IMR-90 (cell line): ENCODE data around the gene CDH3. TPM values are rescaled to one million over a fixed set of nuclear protein-coding genes. Genes with fewer than 3 reads are reported as not detected.

Source experiments
- ATAC-seq: fragments of 200-7000 bp; cut with Tn5 transposase; 2 replicates; pipeline ENCODE4 v1.9.1; 2020; ENCODE audit warnings: low read depth, mild to moderate bottlenecking, moderate library complexity
- BruUV-seq: library from RNA; stranded (reverse); fragments of 400-500 nt; replicated peaks from 2 replicates; lab custom pipeline; 2021; lab: Mats Ljungman, UMichigan
- CTCF ChIA-PET: fragments of 300-600 bp; formaldehyde crosslinking; extraction: SDS; loops from one replicate; lab custom pipeline; 2021; ENCODE audit warnings: antibody characterized with exemption; lab: Yijun Ruan, JAX
- POLR2A ChIA-PET: fragments of 300-600 bp; sonication (Branson Sonifier 250); formaldehyde crosslinking; loops from one replicate; lab custom pipeline; 2022; ENCODE audit warnings: antibody characterized with exemption; ENCODE audit not compliant: unreplicated experiment; lab: Charles Lee
- DNase-seq: peaks from one replicate; pipeline ENCODE4 v3.0.0; 2013
- H2AFZ ChIP-seq: replicated peaks from 2 replicates; pipeline ENCODE3; 2013; ENCODE audit warnings: low read length, mild to moderate bottlenecking; ENCODE audit not compliant: poor library complexity
- H2AK5ac ChIP-seq: 2 replicates; pipeline ENCODE4 v1.6.1; 2013; ENCODE audit warnings: low read depth, low read length, inconsistent platforms
- H2AK9ac ChIP-seq: replicated peaks from 2 replicates; pipeline ENCODE3; 2013; ENCODE audit warnings: mild to moderate bottlenecking, low read depth, low read length, moderate library complexity; ENCODE audit not compliant: poor library complexity
- H2BK120ac ChIP-seq: 2 replicates; pipeline ENCODE4 v1.6.1; 2013; ENCODE audit warnings: low read depth, low read length, inconsistent platforms
- H2BK15ac ChIP-seq: 3 replicates; pipeline ENCODE4 v1.6.1; 2013; ENCODE audit warnings: low read depth, low read length, inconsistent platforms
- H2BK20ac ChIP-seq: 2 replicates; pipeline ENCODE4 v1.6.1; 2013; ENCODE audit warnings: low read depth, mild to moderate bottlenecking, inconsistent platforms, low read length, moderate library complexity
- H2BK5ac ChIP-seq: 2 replicates; pipeline ENCODE4 v1.6.1; 2013; ENCODE audit warnings: mild to moderate bottlenecking, low read depth, low read length, inconsistent platforms; ENCODE audit not compliant: poor library complexity, severe bottlenecking
- H3K14ac ChIP-seq: replicated peaks from 2 replicates; pipeline ENCODE4 v1.6.1; 2013; ENCODE audit warnings: low read depth, low read length, inconsistent platforms
- H3K18ac ChIP-seq: 2 replicates; pipeline ENCODE4 v1.6.1; 2013; ENCODE audit warnings: low read depth, low read length, control low read depth
- H3K23ac ChIP-seq: 2 replicates; pipeline ENCODE4 v1.6.1; 2013; ENCODE audit warnings: low read depth, low read length, inconsistent platforms
- H3K27ac ChIP-seq: 2 replicates; pipeline ENCODE4 v1.5.1; 2013; ENCODE audit warnings: mild to moderate bottlenecking, control low read depth, low read length; ENCODE audit not compliant: insufficient read depth
- H3K27me3 ChIP-seq: 2 replicates; pipeline ENCODE4 v1.6.1; 2013; ENCODE audit warnings: low read length; ENCODE audit not compliant: control insufficient read depth, insufficient read depth
- H3K36me3 ChIP-seq: 2 replicates; pipeline ENCODE4 v1.6.1; 2013; ENCODE audit warnings: low read length, mixed read lengths; ENCODE audit not compliant: control insufficient read depth, insufficient read depth
- H3K4ac ChIP-seq: 2 replicates; pipeline ENCODE4 v1.6.1; 2013; ENCODE audit warnings: low read depth, low read length, inconsistent platforms
- H3K4me1 ChIP-seq: 2 replicates; pipeline ENCODE4 v1.6.1; 2013; ENCODE audit warnings: low read length, mixed read lengths; ENCODE audit not compliant: control insufficient read depth, insufficient read depth
- H3K4me2 ChIP-seq: 2 replicates; pipeline ENCODE4 v1.6.1; 2013; ENCODE audit warnings: low read depth, mild to moderate bottlenecking, control low read depth, low read length, moderate library complexity
- H3K4me3 ChIP-seq: 2 replicates; pipeline ENCODE4 v1.5.1; 2013; ENCODE audit warnings: low read depth, mild to moderate bottlenecking, control low read depth, low read length, moderate library complexity; ENCODE audit not compliant: insufficient read depth
- H3K56ac ChIP-seq: 2 replicates; pipeline ENCODE4 v1.6.1; 2013; ENCODE audit warnings: low read length, inconsistent platforms; ENCODE audit not compliant: insufficient read depth; ENCODE audit errors: extremely low read depth
- H3K79me1 ChIP-seq, 2 experiments: 2 replicates each; pipeline ENCODE4 v1.6.1; 2013; ENCODE audit warnings: low read length in 2 of 2, inconsistent platforms in 1 of 2, low read depth in 1 of 2
- H3K9ac ChIP-seq: 2 replicates; pipeline ENCODE4 v1.6.1; 2013; ENCODE audit warnings: low read depth, low read length, control low read depth
- H3K9me1 ChIP-seq: 2 replicates; pipeline ENCODE4 v1.6.1; 2013; ENCODE audit warnings: low read length, inconsistent platforms; ENCODE audit not compliant: insufficient read depth
- H3K9me3 ChIP-seq: 2 replicates; pipeline ENCODE4 v1.6.1; 2013; ENCODE audit warnings: low read length; ENCODE audit not compliant: control insufficient read depth, insufficient read depth
- H4K20me1 ChIP-seq: 2 replicates; pipeline ENCODE4 v1.6.1; 2013; ENCODE audit warnings: low read length, inconsistent platforms; ENCODE audit not compliant: insufficient read depth
- H4K5ac ChIP-seq: 2 replicates; pipeline ENCODE4 v1.6.1; 2013; ENCODE audit warnings: mild to moderate bottlenecking, low read depth, low read length, control low read depth
- H4K8ac ChIP-seq, 2 experiments: 2 replicates each; pipeline ENCODE4 v1.6.1; 2013; ENCODE audit warnings: low read depth in 2 of 2, low read length in 2 of 2, control low read depth in 1 of 2, inconsistent platforms in 1 of 2
- H4K91ac ChIP-seq: 2 replicates; pipeline ENCODE4 v1.6.1; 2013; ENCODE audit warnings: low read depth, low read length, inconsistent platforms; ENCODE audit not compliant: insufficient read depth
- CEBPB ChIP-seq: IDR thresholded peaks from 2 replicates; pipeline ENCODE4 v1.6.1; 2012; ENCODE audit warnings: low read depth, low read length, improper control_type of control experiment
- ELK1 ChIP-seq: fragments of 150-350 bp; IDR thresholded peaks from 2 replicates; pipeline ENCODE4 v1.6.1; 2016; ENCODE audit warnings: low read depth, mild to moderate bottlenecking, low read length, moderate library complexity, borderline replicate concordance
- MAFK ChIP-seq: IDR thresholded peaks from 2 replicates; pipeline ENCODE4 v1.6.1; 2012; ENCODE audit warnings: low read depth, low read length, improper control_type of control experiment
- MAZ ChIP-seq: IDR thresholded peaks from 2 replicates; pipeline ENCODE4 v1.6.1; 2012; ENCODE audit warnings: low read depth, mild to moderate bottlenecking, low read length, improper control_type of control experiment, moderate library complexity, borderline replicate concordance
- MXI1 ChIP-seq: IDR thresholded peaks from 2 replicates; pipeline ENCODE4 v1.6.1; 2012; ENCODE audit warnings: low read depth, mild to moderate bottlenecking, low read length, moderate library complexity, borderline replicate concordance
- NFE2L2 ChIP-seq: fragments of 150-350 bp; IDR thresholded peaks from 2 replicates; pipeline ENCODE4 v1.6.1; 2016; ENCODE audit warnings: low read depth, mild to moderate bottlenecking, low read length
- RFX5 ChIP-seq: IDR thresholded peaks from 2 replicates; pipeline ENCODE4 v1.8.0; 2012; ENCODE audit warnings: low read depth, mild to moderate bottlenecking, low read length, moderate library complexity
- WGBS, 2 experiments: methylation state at CpG; one replicate each; pipeline versions ENCODE4 v1.1.5 to v1.1.7; 2013; ENCODE audit warnings: missing lambda C conversion rate in 2 of 2; ENCODE audit not compliant: insufficient read length in 1 of 2; ENCODE audit errors: extremely low coverage in 2 of 2; 5-methylcytosine and 5-hydroxymethylcytosine counted together
- dilution Hi-C: fragments of 300-500 bp; cut with HindIII; formaldehyde crosslinking; loops from one replicate; pipeline ENCODE4 v1.14.3; 2018; ENCODE audit warnings: low sequenced_read_pairs; ENCODE audit not compliant: unreplicated experiment
- in situ Hi-C: fragments of 300-500 bp; cut with MboI; formaldehyde crosslinking; loops from 3 replicates; pipeline ENCODE4 v1.14.3; 2019; ENCODE audit warnings: low sequenced_read_pairs, inconsistent platforms, mixed read lengths
- intact Hi-C: fragments of 100-400 bp; cut with micrococcal nuclease; formaldehyde crosslinking; loops from 2 replicates; pipeline ENCODE4 v1.10.0; 2022
- polyA plus RNA-seq, 3 experiments: library from polyadenylated mRNA; depleted of rRNA; stranded (reverse); fragments of >200 nt; gene quantifications; 2 replicates each; pipeline ENCODE4 v1.2.3, GENCODE V29; 2012; ENCODE audit warnings: low replicate concordance in 1 of 3
- total RNA-seq: library from RNA; depleted of rRNA; stranded (reverse); fragments of >200 nt; gene quantifications from 2 replicates; pipeline ENCODE4 v1.2.3, GENCODE V29; 2012

The CDH3 gene
- total and polyA plus RNA-seq, 2 of the 4 experiments (the other 2 are of a cell fraction), result not detected

GRCh38 chr16:68744744-68745280, 99.7 kb downstream of the CDH3 start:
- Histone ChIP-seq H4K20me1 (no peaks in the 10 kb centered on the region), H4K91ac (no peak overlapping the region), H3K4me2 (no peak overlapping the region), H3K18ac (no peak overlapping the region), H3K4me1 (no peaks in the 10 kb centered on the region), H2AK5ac (no peak overlapping the region), H3K23ac (no peak overlapping the region), H3K14ac (no peak overlapping the region), H4K5ac (no peak overlapping the region), H3K4ac (no peak overlapping the region), H3K9me1 (no peaks in the 10 kb centered on the region), H2BK5ac (no peak overlapping the region), H3K56ac (no peak overlapping the region), H4K8ac (no peak overlapping the region), H3K27me3 (peaks cover 16% of the 10 kb centered on the region), H3K79me1 (no peaks in the 10 kb centered on the region), H3K27ac (no peak overlapping the region), H3K9ac (no peak overlapping the region), H2BK15ac (no peak overlapping the region), H3K9me3 (no peaks in the 10 kb centered on the region), H2AK9ac (no peak overlapping the region), H2BK120ac (no peak overlapping the region), H3K4me3 (no peak overlapping the region), H3K36me3 (no peaks in the 10 kb centered on the region), H2BK20ac (no peak overlapping the region), H2AFZ (no peak overlapping the region)
- dilution Hi-C loops, result no loop called here
- ChIA-PET POLR2A (no interaction called here), CTCF (no interaction called here)
- no peak for TF ChIP-seq NFE2L2
- no peak for TF ChIP-seq MXI1
- TF ChIP-seq RFX5, result no peak
- no peak for TF ChIP-seq MAZ
- TF ChIP-seq CEBPB, result no peak
- TF ChIP-seq MAFK, result no peak
- TF ChIP-seq ELK1, result no peak
- 19% methylated on average over 5 of the region's 11 CpGs; no CpG with 5 or more reads in 1 of the 2 experiments for WGBS, 2 experiments
- in situ Hi-C loops, result no loop called here
- peak; percentile 5 for DNase-seq
- intact Hi-C loops, result no loop called here
- no TSS peak for BruUV-seq
- peak; percentile 76 for ATAC-seq
